HepG2 (cell line): ENCODE data around the gene SHLD1. TPM values are rescaled to one million over a fixed set of nuclear protein-coding genes. Genes with fewer than 3 reads are reported as not detected.

Experiments
- AKAP8 ChIP-seq: sonication (generic); formaldehyde crosslinking; IDR thresholded peaks from 2 replicates; pipeline ENCODE4 v1.5.1; 2020; ENCODE audit warnings: mild to moderate bottlenecking, missing genetic modification reagents
- ATF2 ChIP-seq: sonication (generic); formaldehyde crosslinking; IDR thresholded peaks from 2 replicates; pipeline ENCODE4 v1.4.0; 2020; ENCODE audit warnings: missing genetic modification reagents
- BRCA1 ChIP-seq: sonication (generic); formaldehyde crosslinking; IDR thresholded peaks from 2 replicates; pipeline ENCODE4 v1.4.0; 2020; ENCODE audit warnings: missing genetic modification reagents
- CBX5 ChIP-seq: sonication (generic); formaldehyde crosslinking; IDR thresholded peaks from 2 replicates; pipeline ENCODE4 v1.4.0; 2020; ENCODE audit warnings: missing genetic modification reagents, borderline replicate concordance
- KDM3A ChIP-seq: IDR thresholded peaks from 2 replicates; pipeline ENCODE4 v1.6.1; 2018; ENCODE audit warnings: low read depth, missing compliant biosample characterization
- KMT2A ChIP-seq: sonication (generic); formaldehyde crosslinking; IDR thresholded peaks from 2 replicates; pipeline ENCODE4 v1.4.0; 2020; ENCODE audit warnings: missing genetic modification reagents
- PRPF4 ChIP-seq: fragments of 200-400 bp; formaldehyde crosslinking; IDR thresholded peaks from 2 replicates; pipeline ENCODE4 v1.6.1; 2016; ENCODE audit warnings: low read length, low read depth; ENCODE audit not compliant: poor library complexity, severe bottlenecking
- RFX1 ChIP-seq: fragments of 450-650 bp; IDR thresholded peaks from 2 replicates; pipeline ENCODE4 v1.6.1; 2017
- TRIM24 ChIP-seq: sonication (generic); formaldehyde crosslinking; IDR thresholded peaks from 2 replicates; pipeline ENCODE4 v1.8.0; 2022; ENCODE audit warnings: mild to moderate bottlenecking, missing genetic modification reagents
- USF2 ChIP-seq, 2 experiments: sonication (generic) in 1 of 2; formaldehyde crosslinking in 1 of 2; IDR thresholded peaks; 2 replicates each; pipeline versions ENCODE4 v1.5.1 to v1.6.1; 2011 to 2020; ENCODE audit warnings: borderline replicate concordance in 1 of 2, low read depth in 1 of 2, low read length in 1 of 2, mild to moderate bottlenecking in 1 of 2, missing genetic modification reagents in 1 of 2, moderate library complexity in 1 of 2
- ZNF12 ChIP-seq: sonication (generic); formaldehyde crosslinking; IDR thresholded peaks from 2 replicates; pipeline ENCODE4 v1.5.0; 2020; ENCODE audit warnings: missing genetic modification reagents
- ZNF460 ChIP-seq: sonication (generic); formaldehyde crosslinking; IDR thresholded peaks from 2 replicates; pipeline ENCODE4 v1.5.1; 2020; ENCODE audit warnings: missing genetic modification reagents, mild to moderate bottlenecking, borderline replicate concordance
- ZNF646 ChIP-seq: sonication (generic); formaldehyde crosslinking; IDR thresholded peaks from 2 replicates; pipeline ENCODE4 v1.9.0; 2021; ENCODE audit warnings: mild to moderate bottlenecking, missing genetic modification reagents
- ZNF704 ChIP-seq: sonication (generic); formaldehyde crosslinking; IDR thresholded peaks from 2 replicates; pipeline ENCODE4 v1.8.1; 2023; ENCODE audit warnings: mild to moderate bottlenecking, inconsistent platforms, moderate library complexity, missing genetic modification reagents, borderline replicate concordance
- ZSCAN12 ChIP-seq: sonication (generic); formaldehyde crosslinking; IDR thresholded peaks from 2 replicates; pipeline ENCODE4 v1.9.0; 2021; ENCODE audit warnings: mild to moderate bottlenecking, missing genetic modification reagents
- ZSCAN5A ChIP-seq: sonication (generic); formaldehyde crosslinking; IDR thresholded peaks from 2 replicates; pipeline ENCODE4 v1.8.0; 2022; ENCODE audit warnings: mild to moderate bottlenecking, missing genetic modification reagents, borderline replicate concordance
- polyA plus RNA-seq, 8 experiments: library from polyadenylated mRNA; depleted of rRNA in 3 of 8; stranded (reverse) in 7 of 8; unstranded in 1 of 8; fragments of >200 nt; fragmentation: Illumina TruSeq in 4 of 8; extraction: Trizol in 4 of 8; gene quantifications; 2 replicates each; pipeline versions ENCODE4 v1.2.1 to v1.2.3, GENCODE V29; 2011 to 2016; ENCODE audit warnings: low read depth in 4 of 8, missing spikeins in 1 of 8, mixed read lengths in 1 of 8; ENCODE audit not compliant: insufficient read depth in 1 of 8
- total RNA-seq, 5 experiments: library from RNA; depleted of rRNA; stranded (reverse); fragments of >200 nt; fragmentation: Illumina TruSeq; extraction: Trizol; gene quantifications; 2 replicates each; pipeline ENCODE4 v1.2.3, GENCODE V29; 2016; ENCODE audit warnings: low read depth in 1 of 5

Gene SHLD1
- total and polyA plus RNA-seq, 2 of the 13 experiments (the other 11 are each of a cell fraction or from before 2014, with no cell fraction given): 8.9 to 10.0 TPM

- TF ChIP-seq ATF2 (CRISPR knock-in tag): peak; percentile 85; the same call in 1 of the 2 replicates
- peak; percentile 92; the same call in 1 of the 2 replicates for TF ChIP-seq CBX5 (CRISPR knock-in tag)
- no peak; the same call in 1 of the 2 replicates for TF ChIP-seq AKAP8 (CRISPR knock-in tag)
- TF ChIP-seq ZNF12 (CRISPR knock-in tag): peak; percentile 78
- TF ChIP-seq PRPF4: no peak
- no peak for TF ChIP-seq ZSCAN5A (CRISPR knock-in tag)
- no peak for TF ChIP-seq TRIM24 (CRISPR knock-in tag)
- peak; percentile 74; the same call in 1 of the 2 replicates for TF ChIP-seq KDM3A
- 0 out of 2 replicates have a peak, but pooled peaks have one; percentile 7 for TF ChIP-seq ZNF460 (CRISPR knock-in tag)
- TF ChIP-seq RFX1: no peak
- no peak for TF ChIP-seq ZNF646
- TF ChIP-seq KMT2A (CRISPR knock-in tag): peak; percentile 72
- peak; percentile 76; the same call in 1 of the 2 replicates for TF ChIP-seq ZNF704 (CRISPR knock-in tag)
- no peak for TF ChIP-seq USF2 (IDR thresholded peaks at IDR 0.05; ENCODE audit: low read depth, low read length)
- TF ChIP-seq USF2 (CRISPR knock-in tag; IDR thresholded peaks at IDR 0.05; ENCODE audit: borderline replicate concordance): no peak
- TF ChIP-seq BRCA1 (CRISPR knock-in tag): 0 out of 2 replicates have a peak, but pooled peaks have one; percentile 25
- peak; percentile 84; the same call in 1 of the 2 replicates for TF ChIP-seq ZSCAN12 (CRISPR knock-in tag)
These were observed 71.5 kb downstream of the SHLD1 start (continued) for GRCh38 chr20:5821627-5822215.
